GM12875 (cell line): ENCODE measurements around the gene YIPF4.
A peak's percentile ranks its signal among the peaks of the same experiment; 100 is the strongest.
"Not testable (repeated sequence)": the region's sequence is repeated elsewhere in the genome, so short reads cannot be mapped to it uniquely, and the experiment has no call there.

ENCODE experiments used
- H3K4me3 ChIP-seq: one replicate; pipeline ENCODE4 v1.5.1; 2011; ENCODE audit warnings: low read depth, low read length, control low read depth
- TF ChIP-seq, protein P1 (sequence below): IDR thresholded peaks from 2 replicates; pipeline ENCODE4 v1.5.1; 2011; ENCODE audit warnings: low read depth, mild to moderate bottlenecking, control low read depth, inconsistent platforms, low read length, moderate library complexity, borderline replicate concordance; ENCODE audit not compliant: insufficient read depth

The YIPF4 gene

GRCh38 chr2:32314886-32315285, 37.2 kb downstream of the YIPF4 start:
- no peak overlapping the region for H3K4me3 ChIP-seq
- TF ChIP-seq, protein P1, sequence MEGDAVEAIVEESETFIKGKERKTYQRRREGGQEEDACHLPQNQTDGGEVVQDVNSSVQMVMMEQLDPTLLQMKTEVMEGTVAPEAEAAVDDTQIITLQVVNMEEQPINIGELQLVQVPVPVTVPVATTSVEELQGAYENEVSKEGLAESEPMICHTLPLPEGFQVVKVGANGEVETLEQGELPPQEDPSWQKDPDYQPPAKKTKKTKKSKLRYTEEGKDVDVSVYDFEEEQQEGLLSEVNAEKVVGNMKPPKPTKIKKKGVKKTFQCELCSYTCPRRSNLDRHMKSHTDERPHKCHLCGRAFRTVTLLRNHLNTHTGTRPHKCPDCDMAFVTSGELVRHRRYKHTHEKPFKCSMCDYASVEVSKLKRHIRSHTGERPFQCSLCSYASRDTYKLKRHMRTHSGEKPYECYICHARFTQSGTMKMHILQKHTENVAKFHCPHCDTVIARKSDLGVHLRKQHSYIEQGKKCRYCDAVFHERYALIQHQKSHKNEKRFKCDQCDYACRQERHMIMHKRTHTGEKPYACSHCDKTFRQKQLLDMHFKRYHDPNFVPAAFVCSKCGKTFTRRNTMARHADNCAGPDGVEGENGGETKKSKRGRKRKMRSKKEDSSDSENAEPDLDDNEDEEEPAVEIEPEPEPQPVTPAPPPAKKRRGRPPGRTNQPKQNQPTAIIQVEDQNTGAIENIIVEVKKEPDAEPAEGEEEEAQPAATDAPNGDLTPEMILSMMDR: no peak

GRCh38 chr2:32328679-32329078, 51.0 kb downstream of the YIPF4 start:
- H3K4me3 ChIP-seq: not testable (repeated sequence)

GRCh38 chr2:32329180-32329980, 51.7 kb downstream of the YIPF4 start:
- H3K4me3 ChIP-seq: not testable (repeated sequence)

GRCh38 chr2:32330136-32330535, 52.4 kb downstream of the YIPF4 start:
- no peak overlapping the region for H3K4me3 ChIP-seq
- TF ChIP-seq, protein P1: no peak

GRCh38 chr2:32342801-32343200, 65.1 kb downstream of the YIPF4 start:
- no peak overlapping the region for H3K4me3 ChIP-seq
- TF ChIP-seq, protein P1: no peak

DNA sequence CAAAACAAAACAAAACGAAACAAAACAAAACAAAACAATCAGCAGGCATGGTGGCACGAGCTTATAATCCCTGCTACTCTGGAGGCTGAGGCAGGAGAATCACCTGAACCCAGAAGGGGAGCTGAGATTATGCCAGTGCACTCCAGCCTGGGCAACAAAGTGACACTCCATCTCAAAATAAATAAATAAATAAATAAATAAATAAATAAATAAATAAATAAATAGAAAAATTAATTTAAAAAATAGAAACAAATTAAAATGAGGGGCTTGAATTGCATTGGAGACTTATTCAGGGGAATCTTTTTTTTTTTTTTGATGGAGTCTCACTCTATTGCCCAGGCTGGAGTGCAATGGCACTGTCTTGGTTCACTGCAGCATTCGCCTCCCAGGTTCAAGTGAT, 73.1 kb downstream of the YIPF4 start:
- H3K4me3 ChIP-seq: not testable (repeated sequence)

- TF ChIP-seq, protein P1: no peak
- H3K4me3 ChIP-seq: peak overlapping the region; percentile 97
Observed at GRCh38 chr2:32355976-32356680, 78.4 kb downstream of the YIPF4 start.

GRCh38 chr2:32356681-32357317, 79.1 kb downstream of the YIPF4 start, which contains the start of gene BIRC6:
Gene BIRC6 (plus strand): TSS chr2:32357023. CDS start chr2:32357162, 139 bp downstream.
- TF ChIP-seq, protein P1: no peak
- peak within 1 kb of the TSS; percentile 97 for H3K4me3 ChIP-seq
